A549 (cell line): ENCODE results near the gene NFIL3.

Experiments
- CBX8 ChIP-seq: fragments of 200-600 bp; sonication (generic); IDR thresholded peaks from 2 replicates; pipeline ENCODE4 v1.6.1; 2016
- CTCF ChIP-seq: fragments of >200 bp; sonication (Bioruptor Twin); formaldehyde crosslinking; IDR thresholded peaks from 3 replicates; pipeline ENCODE4 v1.5.1; 2016
- JUN ChIP-seq, 2 experiments: fragments of >200 bp; sonication (Bioruptor Twin); formaldehyde crosslinking; IDR thresholded peaks; 2 replicates in 1 of 2; 3 replicates in 1 of 2; pipeline ENCODE4 v1.6.1; 2016 to 2017
- KDM5A ChIP-seq: fragments of 200-600 bp; sonication (generic); IDR thresholded peaks from 2 replicates; pipeline ENCODE4 v1.6.1; 2016; ENCODE audit warnings: antibody characterized with exemption, mild to moderate bottlenecking
- MAZ ChIP-seq: fragments of 150-350 bp; IDR thresholded peaks from 2 replicates; pipeline ENCODE4 v1.6.1; 2014; ENCODE audit warnings: antibody characterized with exemption, low read depth, low read length, borderline replicate concordance
- POLR2A ChIP-seq: IDR thresholded peaks from 2 replicates; pipeline ENCODE4 v1.6.1; 2012; ENCODE audit warnings: mild to moderate bottlenecking, low read length
- RAD21 ChIP-seq, 2 experiments: fragments of >200 bp in 1 of 2; sonication (Bioruptor Twin) in 1 of 2; formaldehyde crosslinking in 1 of 2; IDR thresholded peaks in 1 of 2; conservative IDR thresholded peaks in 1 of 2; 2 replicates in 1 of 2; 3 replicates in 1 of 2; pipeline ENCODE4 v1.6.1; 2012 to 2018; ENCODE audit warnings: inconsistent platforms in 1 of 2
- RNF2 ChIP-seq: fragments of 200-600 bp; sonication (generic); IDR thresholded peaks from 2 replicates; pipeline ENCODE4 v1.6.1; 2016; ENCODE audit warnings: low read depth, mild to moderate bottlenecking, antibody characterized with exemption, moderate library complexity, borderline replicate concordance

GRCh38 chr9:91407580-91408318 lies 15.9 kb downstream of the NFIL3 start:
- no peak for TF ChIP-seq CTCF
- no peak for TF ChIP-seq RAD21 (conservative IDR thresholded peaks at IDR 0.05 in 1 of 2, IDR thresholded peaks at IDR 0.05 in 1 of 2)
- no peak for TF ChIP-seq JUN (IDR thresholded peaks at IDR 0.05)
- no peak for TF ChIP-seq POLR2A
- TF ChIP-seq KDM5A = no peak
- no peak for TF ChIP-seq RNF2
- no peak for TF ChIP-seq CBX8
- TF ChIP-seq MAZ = no peak
